Lower lobe of right lung (tissue), 2 donors: ENCODE results near the gene SLC1A3. TPM values are rescaled to one million over a fixed set of nuclear protein-coding genes. Genes with fewer than 3 reads are reported as not detected.
"Not testable (repeated sequence)": the region's sequence is repeated elsewhere in the genome, so short reads cannot be mapped to it uniquely, and the experiment has no call there.

Source experiments
- ATAC-seq, 2 donors: fragments of 200-7000 bp; cut with Tn5 transposase; one replicate each; pipeline ENCODE4 v1.9.1; 2020 to 2022; ENCODE audit warnings: mild to moderate bottlenecking in 2 of 2, moderate library complexity in 2 of 2
- DNase-seq: peaks from one replicate; pipeline ENCODE4 v3.0.0-alpha.2; 2020
- H3K27ac ChIP-seq: fragments of 200-600 bp; one replicate; pipeline ENCODE4 v1.8.0; 2022
- H3K27me3 ChIP-seq: fragments of 200-600 bp; one replicate; pipeline ENCODE4 v1.8.0; 2022; ENCODE audit warnings: low read depth
- H3K36me3 ChIP-seq: fragments of 200-600 bp; one replicate; pipeline ENCODE4 v1.8.0; 2022; ENCODE audit warnings: mild to moderate bottlenecking
- H3K4me1 ChIP-seq: fragments of 200-600 bp; one replicate; pipeline ENCODE4 v1.8.0; 2022
- H3K4me3 ChIP-seq: fragments of 200-600 bp; one replicate; pipeline ENCODE4 v1.8.0; 2022; ENCODE audit warnings: mild to moderate bottlenecking
- H3K9me3 ChIP-seq: fragments of 200-600 bp; one replicate; pipeline ENCODE4 v1.8.0; 2022
- intact Hi-C: fragments of 100-400 bp; cut with DNase I; formaldehyde crosslinking; loops from one replicate; pipeline ENCODE4 v1.11.0; 2022
- total RNA-seq: library from RNA; stranded (reverse); fragmentation: NEBNext Ultra II Directional; extraction: Animal tissue kit (Norgen Biotek cat#: 25700); gene quantifications from one replicate; pipeline ENCODE4 v1.2.1, GENCODE V29; 2021
- TF ChIP-seq, protein P1 (sequence below): fragments of 200-600 bp; IDR thresholded peaks from one replicate; pipeline ENCODE4 v1.8.0; 2022; ENCODE audit warnings: antibody characterized with exemption, mild to moderate bottlenecking
- donor health status: DM: no; HTN: yes; CAD: no; lungs with severe emphysema.

SLC1A3 gene
- total RNA-seq, 1 donor from 2014 or later: 52.1 TPM

DNA sequence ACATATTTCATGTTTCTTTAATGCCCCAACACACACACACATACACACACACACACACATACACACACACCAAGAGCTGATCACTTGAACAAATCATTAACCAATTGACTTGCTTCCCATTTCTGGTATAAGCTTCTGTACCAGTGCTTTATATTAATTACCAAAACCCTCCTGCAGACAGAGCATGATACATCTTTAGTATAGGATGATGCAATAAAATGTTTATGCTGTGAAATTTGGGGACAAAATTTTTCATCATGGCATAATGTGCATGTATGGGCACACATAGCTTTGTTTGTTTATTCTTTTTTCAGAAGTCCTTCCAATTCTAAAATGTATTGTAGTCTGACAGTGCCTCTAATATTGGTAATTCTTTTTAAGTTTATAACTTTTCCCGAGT is 34.5 kb downstream of the SLC1A3 start:
- intact Hi-C loops: no loop called here
- no peaks in the 10 kb centered on the region for H3K27me3 ChIP-seq
- TF ChIP-seq, protein P1, sequence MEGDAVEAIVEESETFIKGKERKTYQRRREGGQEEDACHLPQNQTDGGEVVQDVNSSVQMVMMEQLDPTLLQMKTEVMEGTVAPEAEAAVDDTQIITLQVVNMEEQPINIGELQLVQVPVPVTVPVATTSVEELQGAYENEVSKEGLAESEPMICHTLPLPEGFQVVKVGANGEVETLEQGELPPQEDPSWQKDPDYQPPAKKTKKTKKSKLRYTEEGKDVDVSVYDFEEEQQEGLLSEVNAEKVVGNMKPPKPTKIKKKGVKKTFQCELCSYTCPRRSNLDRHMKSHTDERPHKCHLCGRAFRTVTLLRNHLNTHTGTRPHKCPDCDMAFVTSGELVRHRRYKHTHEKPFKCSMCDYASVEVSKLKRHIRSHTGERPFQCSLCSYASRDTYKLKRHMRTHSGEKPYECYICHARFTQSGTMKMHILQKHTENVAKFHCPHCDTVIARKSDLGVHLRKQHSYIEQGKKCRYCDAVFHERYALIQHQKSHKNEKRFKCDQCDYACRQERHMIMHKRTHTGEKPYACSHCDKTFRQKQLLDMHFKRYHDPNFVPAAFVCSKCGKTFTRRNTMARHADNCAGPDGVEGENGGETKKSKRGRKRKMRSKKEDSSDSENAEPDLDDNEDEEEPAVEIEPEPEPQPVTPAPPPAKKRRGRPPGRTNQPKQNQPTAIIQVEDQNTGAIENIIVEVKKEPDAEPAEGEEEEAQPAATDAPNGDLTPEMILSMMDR: no peak
- no peaks in the 10 kb centered on the region for H3K36me3 ChIP-seq
- no peak overlapping the region for H3K27ac ChIP-seq
- H3K4me1 ChIP-seq: no peaks in the 10 kb centered on the region
- no peak for DNase-seq
- no peak overlapping the region for H3K4me3 ChIP-seq
- ATAC-seq: no peak
- H3K9me3 ChIP-seq: no peaks in the 10 kb centered on the region

DNA sequence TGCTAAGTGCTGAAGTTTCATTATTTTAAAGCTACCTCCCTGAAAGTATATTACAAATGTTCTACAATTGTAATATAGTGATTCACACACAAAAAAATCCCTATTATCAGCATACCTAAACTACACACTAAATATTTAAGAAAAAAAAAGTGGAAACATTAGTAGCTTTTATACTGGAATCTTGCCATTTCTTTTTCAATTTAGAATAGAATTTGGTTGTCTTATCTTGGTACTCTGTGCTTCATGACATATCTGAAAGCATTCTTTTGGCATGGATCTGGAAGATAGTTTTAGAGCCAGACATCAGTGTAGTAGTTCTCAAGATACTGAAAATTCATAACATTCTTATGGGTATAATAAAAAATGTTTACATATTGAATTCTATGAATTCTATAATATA is 35.0 kb downstream of the SLC1A3 start:
- no peaks in the 10 kb centered on the region for H3K4me1 ChIP-seq
- no peak for DNase-seq
- H3K9me3 ChIP-seq: no peaks in the 10 kb centered on the region
- no peaks in the 10 kb centered on the region for H3K27me3 ChIP-seq
- TF ChIP-seq, protein P1: no peak
- intact Hi-C loops: no loop called here
- H3K36me3 ChIP-seq: no peaks in the 10 kb centered on the region
- H3K4me3 ChIP-seq: no peak overlapping the region
- H3K27ac ChIP-seq: no peak overlapping the region
- ATAC-seq: no peak

DNA sequence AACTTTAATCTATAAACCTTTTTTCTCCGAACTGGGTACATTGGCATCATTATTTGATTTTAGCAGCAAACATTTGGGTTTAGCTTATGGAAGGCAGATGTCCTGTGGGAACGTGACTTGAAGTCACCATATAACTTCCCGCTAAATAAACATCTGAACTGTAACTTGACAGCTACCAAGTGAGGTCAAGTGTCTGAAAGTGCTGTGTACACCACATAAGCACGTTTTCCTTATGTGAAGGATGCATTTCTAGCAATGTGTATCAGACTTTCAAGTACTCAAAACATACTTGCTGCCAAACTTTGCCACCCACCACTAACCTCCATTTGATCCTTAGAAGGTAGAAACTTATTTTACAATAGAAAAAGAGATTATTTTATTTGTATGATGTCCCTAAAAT is 35.7 kb downstream of the SLC1A3 start:
- Histone ChIP-seq H3K9me3 (no peaks in the 10 kb centered on the region), H3K36me3 (no peaks in the 10 kb centered on the region), H3K27ac (no peak overlapping the region), H3K27me3 (no peaks in the 10 kb centered on the region), H3K4me3 (no peak overlapping the region), H3K4me1 (no peaks in the 10 kb centered on the region)
- intact Hi-C loops: no loop called here
- no peak for DNase-seq
- ATAC-seq: peak; percentile 33 to 41
- TF ChIP-seq, protein P1: no peak

DNA sequence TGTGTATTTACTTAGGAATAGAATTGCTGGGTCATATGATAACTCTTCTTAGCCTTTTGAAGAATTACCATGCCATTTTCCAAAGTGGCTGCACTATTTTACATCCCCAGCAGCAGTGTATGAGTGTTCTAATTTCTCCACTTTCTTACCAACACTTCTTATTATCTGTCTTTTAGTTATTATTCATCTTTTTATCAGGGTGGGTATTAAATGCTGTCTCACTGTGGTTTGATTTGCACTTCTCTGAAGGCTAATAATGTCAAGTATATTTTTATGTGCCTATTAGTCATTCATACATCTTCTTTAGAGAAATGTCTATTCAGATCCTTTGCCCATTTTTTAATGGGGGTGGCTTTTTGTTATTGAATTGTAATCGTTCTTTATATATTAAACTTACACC is 36.8 kb downstream of the SLC1A3 start:
- no peaks in the 10 kb centered on the region for H3K9me3 ChIP-seq
- H3K4me1 ChIP-seq: peaks cover 4% of the 10 kb centered on the region
- TF ChIP-seq, protein P1: no peak
- H3K36me3 ChIP-seq: no peaks in the 10 kb centered on the region
- ATAC-seq (no peak), DNase-seq (no peak)
- no peaks in the 10 kb centered on the region for H3K27me3 ChIP-seq
- no peak overlapping the region for H3K4me3 ChIP-seq
- no peak overlapping the region for H3K27ac ChIP-seq
- intact Hi-C loops: no loop called here

DNA sequence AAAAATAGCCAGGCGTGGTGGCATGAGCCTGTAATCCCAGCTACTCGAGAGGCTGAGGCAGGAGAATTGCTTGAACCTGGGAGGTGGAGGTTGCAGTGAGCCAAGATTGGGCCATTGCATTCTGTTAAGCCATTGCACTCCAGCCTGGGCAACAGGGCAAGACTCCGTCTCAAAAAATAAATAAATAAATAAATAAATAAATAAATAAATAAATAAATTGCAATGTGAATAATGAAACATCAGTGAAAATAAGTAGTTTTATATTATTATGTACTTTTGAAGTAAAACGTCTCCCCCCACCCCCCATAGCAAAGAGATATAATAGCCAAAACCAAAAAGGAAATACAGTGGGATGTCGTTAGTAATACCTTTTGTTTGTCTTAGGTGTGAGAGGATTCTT is 37.4 kb downstream of the SLC1A3 start:
- intact Hi-C loops, H3K4me3 ChIP-seq, ATAC-seq: not testable (repeated sequence)

DNA sequence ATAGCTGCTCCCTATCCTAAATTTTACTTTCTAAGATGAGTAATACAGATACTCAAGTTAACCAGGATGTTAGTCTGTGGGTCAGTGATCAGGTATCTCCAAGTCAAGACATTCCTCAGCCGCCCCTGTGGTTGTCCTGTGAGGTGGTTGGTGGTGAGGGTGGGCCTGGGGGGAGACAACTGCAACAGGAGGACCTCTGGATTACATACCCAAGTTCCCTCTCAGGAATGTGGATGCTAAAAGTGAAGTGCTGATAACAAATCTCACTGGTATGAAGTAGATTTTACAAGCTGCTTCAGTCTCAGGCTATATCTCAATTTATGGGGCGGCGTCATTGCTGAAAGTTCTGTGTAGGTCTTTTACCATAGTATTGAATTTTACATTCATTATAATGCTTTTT is 38.3 kb downstream of the SLC1A3 start:
- Histone ChIP-seq H3K4me1 (peaks cover 4% of the 10 kb centered on the region), H3K36me3 (no peaks in the 10 kb centered on the region), H3K4me3 (no peak overlapping the region), H3K27ac (no peak overlapping the region), H3K9me3 (no peaks in the 10 kb centered on the region), H3K27me3 (no peaks in the 10 kb centered on the region)
- ATAC-seq: no peak
- no peak for DNase-seq
- TF ChIP-seq, protein P1: no peak
- intact Hi-C loops: no loop called here

More for the DNA sequence above, 37.4 kb downstream of the SLC1A3 start:
- H3K9me3 ChIP-seq, H3K4me1 ChIP-seq, DNase-seq, H3K27ac ChIP-seq, H3K27me3 ChIP-seq, H3K36me3 ChIP-seq: not testable (repeated sequence)
